ENCODE data around the gene BICRAL. TPM values are rescaled to one million over a fixed set of nuclear protein-coding genes. Genes with fewer than 3 reads are reported as not detected.

The BICRAL gene
- total RNA-seq, 1 donor from 2014 or later: 25.5 TPM

DNA sequence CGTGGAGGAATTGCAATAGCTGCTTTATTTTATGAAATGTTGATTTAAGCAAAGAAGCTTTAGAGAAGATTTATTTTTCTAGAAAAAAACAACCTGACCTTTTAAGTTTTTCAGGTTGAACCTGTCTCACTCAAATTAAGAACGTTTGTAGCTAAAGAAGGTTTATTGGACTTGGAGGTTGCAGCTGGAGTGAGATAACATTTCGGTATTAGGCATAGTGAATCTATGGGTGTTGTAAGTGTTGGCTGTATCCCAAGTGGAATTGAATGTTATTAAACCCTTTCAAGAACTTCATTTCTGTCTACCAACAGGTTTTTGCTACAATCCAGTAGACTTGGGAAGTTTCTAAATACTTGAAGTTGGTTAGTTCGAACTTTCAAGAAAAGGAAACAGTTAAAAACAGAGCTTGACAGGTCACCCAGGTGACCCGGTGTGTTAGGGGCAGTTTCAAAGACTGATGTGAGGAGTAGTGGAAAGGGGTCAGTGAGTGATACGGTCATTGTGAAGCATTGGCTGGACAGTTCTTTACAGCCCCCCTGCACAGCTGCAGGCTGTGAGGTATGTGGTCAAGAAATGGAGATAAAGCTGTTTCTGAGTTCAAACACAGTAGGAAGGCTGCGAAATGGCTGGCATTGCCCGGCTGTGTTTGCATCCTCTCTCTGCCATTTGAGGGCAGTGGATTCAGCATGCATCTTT is 33.5 kb upstream of the BICRAL start:
- DNase-seq (no peak), ATAC-seq (ENCODE audit: low read depth) (no peak)
- POLR2A ChIA-PET: interaction anchor here (0.6 to 11.3 kb wide), 14 partner anchors 21 to 759 kb away, joined by 3 to 1220 read pairs (median 8); partner anchors contain the start of genes BICRAL, CNPY3 and RPL7L1
- Mint-ChIP-seq H3K4me1 (peaks cover 38% of the 10 kb centered on the region), H3K4me3 (peak overlapping the region; percentile 100), H3K27me3 (no peaks in the 10 kb centered on the region), H3K36me3 (ENCODE audit: low read depth) (peaks cover 17% of the 10 kb centered on the region), H3K27ac (peak overlapping the region; percentile 100), H3K9me3 (no peaks in the 10 kb centered on the region)
- intact Hi-C loops (cut with micrococcal nuclease): loop anchor here (5.0 to 10.0 kb wide), 2 partner anchors 74 to 1674 kb away; partner anchors contain the start of genes NFYA and OARD1
- CTCF ChIA-PET: interaction anchor here (0.5 to 1.3 kb wide), 4 partner anchors 22 to 679 kb away, joined by 3 to 4 read pairs (median 3); partner anchors contain the start of gene ABCC10
- TF ChIP-seq, protein P1, sequence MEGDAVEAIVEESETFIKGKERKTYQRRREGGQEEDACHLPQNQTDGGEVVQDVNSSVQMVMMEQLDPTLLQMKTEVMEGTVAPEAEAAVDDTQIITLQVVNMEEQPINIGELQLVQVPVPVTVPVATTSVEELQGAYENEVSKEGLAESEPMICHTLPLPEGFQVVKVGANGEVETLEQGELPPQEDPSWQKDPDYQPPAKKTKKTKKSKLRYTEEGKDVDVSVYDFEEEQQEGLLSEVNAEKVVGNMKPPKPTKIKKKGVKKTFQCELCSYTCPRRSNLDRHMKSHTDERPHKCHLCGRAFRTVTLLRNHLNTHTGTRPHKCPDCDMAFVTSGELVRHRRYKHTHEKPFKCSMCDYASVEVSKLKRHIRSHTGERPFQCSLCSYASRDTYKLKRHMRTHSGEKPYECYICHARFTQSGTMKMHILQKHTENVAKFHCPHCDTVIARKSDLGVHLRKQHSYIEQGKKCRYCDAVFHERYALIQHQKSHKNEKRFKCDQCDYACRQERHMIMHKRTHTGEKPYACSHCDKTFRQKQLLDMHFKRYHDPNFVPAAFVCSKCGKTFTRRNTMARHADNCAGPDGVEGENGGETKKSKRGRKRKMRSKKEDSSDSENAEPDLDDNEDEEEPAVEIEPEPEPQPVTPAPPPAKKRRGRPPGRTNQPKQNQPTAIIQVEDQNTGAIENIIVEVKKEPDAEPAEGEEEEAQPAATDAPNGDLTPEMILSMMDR (IDR thresholded peaks at IDR 0.05): no peak

GRCh38 chr6:42751055-42751454 is 30.8 kb upstream of the BICRAL start:
- intact Hi-C loops (cut with micrococcal nuclease): no loop called here
- TF ChIP-seq, protein P1 (IDR thresholded peaks at IDR 0.05): no peak
- Mint-ChIP-seq H3K36me3 (ENCODE audit: low read depth) (peaks cover 16% of the 10 kb centered on the region), H3K9me3 (no peaks in the 10 kb centered on the region), H3K4me3 (no peak overlapping the region), H3K4me1 (peaks cover 23% of the 10 kb centered on the region), H3K27me3 (no peaks in the 10 kb centered on the region), H3K27ac (no peak overlapping the region)
- ChIA-PET POLR2A (interaction anchor here (0.7 to 11.3 kb wide), 2 partner anchors 11 to 27 kb away, joined by 4 to 1220 read pairs; partner anchors contain the start of gene BICRAL), CTCF (no interaction called here)
- DNase-seq: no peak
- ATAC-seq (ENCODE audit: low read depth): no peak

- ATAC-seq (ENCODE audit: low read depth): no peak
- Mint-ChIP-seq H3K4me3 (no peak overlapping the region), H3K27me3 (no peaks in the 10 kb centered on the region), H3K27ac (no peak overlapping the region), H3K4me1 (peaks cover 14% of the 10 kb centered on the region), H3K9me3 (no peaks in the 10 kb centered on the region), H3K36me3 (ENCODE audit: low read depth) (peaks cover 28% of the 10 kb centered on the region)
- POLR2A ChIA-PET: interaction anchor here (1.0 kb wide), 1 partner anchor 16 kb away, joined by 3 read pairs; no protein-coding TSS in a partner anchor
- DNase-seq: no peak
- CTCF ChIA-PET: no interaction called here
- intact Hi-C loops (cut with micrococcal nuclease): no loop called here
- TF ChIP-seq, protein P1 (IDR thresholded peaks at IDR 0.05): no peak
These were observed 27.1 kb upstream of the BICRAL start for GRCh38 chr6:42754759-42755158.

GRCh38 chr6:42756722-42757121 is 25.1 kb upstream of the BICRAL start:
- ATAC-seq (ENCODE audit: low read depth): no peak
- H3K36me3 Mint-ChIP-seq (ENCODE audit: low read depth): peaks cover 30% of the 10 kb centered on the region
- no peaks in the 10 kb centered on the region for H3K9me3 Mint-ChIP-seq
- H3K27me3 Mint-ChIP-seq: no peaks in the 10 kb centered on the region
- POLR2A ChIA-PET: interaction anchor here (0.7 to 3.0 kb wide), 3 partner anchors 10 to 349 kb away, joined by 3 to 13 read pairs (median 4); partner anchors contain the start of gene TBCC
- peaks cover 10% of the 10 kb centered on the region for H3K4me1 Mint-ChIP-seq
- no peak for DNase-seq
- no peak overlapping the region for H3K27ac Mint-ChIP-seq
- intact Hi-C loops (cut with micrococcal nuclease): no loop called here
- no peak overlapping the region for H3K4me3 Mint-ChIP-seq
- CTCF ChIA-PET: no interaction called here
- TF ChIP-seq, protein P1 (IDR thresholded peaks at IDR 0.05): no peak

DNA sequence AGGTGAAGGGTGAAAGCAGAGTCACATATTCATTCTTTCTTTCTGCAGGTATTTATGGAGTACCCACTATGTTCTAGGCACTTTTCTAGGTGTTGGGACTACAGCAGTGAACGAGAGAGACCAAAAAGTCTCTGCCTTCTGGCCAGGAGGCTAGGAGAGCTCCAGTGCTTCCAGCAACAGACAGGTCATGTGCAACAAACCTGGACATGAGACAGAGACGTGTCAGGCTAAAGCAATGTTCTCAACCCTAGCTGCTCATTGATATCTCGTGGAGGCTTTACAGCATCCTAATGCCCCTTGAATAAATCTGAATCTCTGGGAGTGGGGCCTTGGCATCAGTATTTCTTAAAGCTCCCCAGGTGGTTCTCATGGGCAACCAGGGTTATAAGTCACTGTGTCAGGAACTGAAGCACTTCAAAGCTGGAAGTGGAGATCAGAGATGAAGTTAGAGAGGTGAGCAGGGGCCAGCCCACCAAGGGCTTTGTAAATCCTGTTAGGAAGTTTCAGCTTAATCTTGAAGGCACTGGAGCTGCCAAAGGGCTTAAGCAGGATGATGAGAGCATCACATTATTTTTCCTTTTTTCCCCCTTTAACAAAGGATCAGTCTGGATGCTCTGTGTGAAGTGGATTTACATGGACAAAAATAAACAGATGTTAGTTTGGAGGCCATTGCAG is 23.0 kb upstream of the BICRAL start:
- intact Hi-C loops (cut with micrococcal nuclease): no loop called here
- Mint-ChIP-seq H3K27ac (no peak overlapping the region), H3K4me3 (no peak overlapping the region), H3K9me3 (no peaks in the 10 kb centered on the region), H3K4me1 (peaks cover 7% of the 10 kb centered on the region), H3K36me3 (ENCODE audit: low read depth) (peaks cover 27% of the 10 kb centered on the region), H3K27me3 (no peaks in the 10 kb centered on the region)
- ATAC-seq (ENCODE audit: low read depth) (no peak), DNase-seq (no peak)
- TF ChIP-seq, protein P1 (IDR thresholded peaks at IDR 0.05): no peak
- POLR2A ChIA-PET: interaction anchor here (3.0 kb wide), 1 partner anchor 12 kb away, joined by 13 read pairs; the partner anchor contains the start of gene TBCC
- CTCF ChIA-PET: no interaction called here

Data from activated B cell treated with CpG ODN at 0.5 μM for 24 hours (primary cell).